Measurements from ENCODE around the gene PPP2R1B. TPM values are rescaled to one million over a fixed set of nuclear protein-coding genes. Genes with fewer than 3 reads are reported as not detected.
A peak's percentile ranks its signal among the peaks of the same experiment; 100 is the strongest.
"Not testable (repeated sequence)": the region's sequence is repeated elsewhere in the genome, so short reads cannot be mapped to it uniquely, and the experiment has no call there.

Gene PPP2R1B
- total RNA-seq, 6 experiments from 2014 or later: 44.5 to 150 (median 59.6) TPM

DNA sequence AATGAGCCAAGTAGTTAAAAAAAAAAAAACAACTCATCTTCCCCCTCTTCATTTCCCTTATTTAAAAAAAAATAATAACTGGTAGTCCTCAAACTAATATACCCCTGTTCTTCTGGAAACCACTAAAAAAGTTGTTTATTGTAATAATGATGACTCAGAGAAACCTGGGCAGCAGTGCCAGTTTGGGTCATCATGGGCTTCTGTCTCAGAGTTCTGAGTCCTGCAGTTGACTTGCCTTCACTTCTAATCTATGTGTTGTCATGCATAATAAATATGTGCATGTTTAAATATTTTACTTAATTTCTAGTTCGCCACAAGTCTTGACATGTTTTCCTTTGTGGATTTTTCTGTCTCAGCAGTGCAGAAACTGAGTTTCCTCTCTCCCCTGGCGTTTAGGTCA is 46.8 kb downstream of the PPP2R1B start:
- Histone ChIP-seq H3K9me3 (no peaks in the 10 kb centered on the region), H3K27me3 (no peaks in the 10 kb centered on the region), H3K4me1 (peaks cover 0 to 26% (median 14%) of the 10 kb centered on the region in 4 donors), H3K27ac (peak overlapping the region in 2 of 3 donors; percentile 78 to 90), H3K4me3 (no peak overlapping the region), H3K36me3 (peaks cover 0 to 51% (median 31%) of the 10 kb centered on the region in 4 donors)
- no peak for DNase-seq
- intact Hi-C loops (cut with DNase I): no loop called here
- WGBS (ENCODE audit: insufficient coverage, low coverage, low lambda C conversion rate, missing lambda C conversion rate): 94% methylated on average over 2 of the region's 2 CpGs
- ATAC-seq: peak in 1 of 4 donors; percentile 15
- TF ChIP-seq, protein P1, sequence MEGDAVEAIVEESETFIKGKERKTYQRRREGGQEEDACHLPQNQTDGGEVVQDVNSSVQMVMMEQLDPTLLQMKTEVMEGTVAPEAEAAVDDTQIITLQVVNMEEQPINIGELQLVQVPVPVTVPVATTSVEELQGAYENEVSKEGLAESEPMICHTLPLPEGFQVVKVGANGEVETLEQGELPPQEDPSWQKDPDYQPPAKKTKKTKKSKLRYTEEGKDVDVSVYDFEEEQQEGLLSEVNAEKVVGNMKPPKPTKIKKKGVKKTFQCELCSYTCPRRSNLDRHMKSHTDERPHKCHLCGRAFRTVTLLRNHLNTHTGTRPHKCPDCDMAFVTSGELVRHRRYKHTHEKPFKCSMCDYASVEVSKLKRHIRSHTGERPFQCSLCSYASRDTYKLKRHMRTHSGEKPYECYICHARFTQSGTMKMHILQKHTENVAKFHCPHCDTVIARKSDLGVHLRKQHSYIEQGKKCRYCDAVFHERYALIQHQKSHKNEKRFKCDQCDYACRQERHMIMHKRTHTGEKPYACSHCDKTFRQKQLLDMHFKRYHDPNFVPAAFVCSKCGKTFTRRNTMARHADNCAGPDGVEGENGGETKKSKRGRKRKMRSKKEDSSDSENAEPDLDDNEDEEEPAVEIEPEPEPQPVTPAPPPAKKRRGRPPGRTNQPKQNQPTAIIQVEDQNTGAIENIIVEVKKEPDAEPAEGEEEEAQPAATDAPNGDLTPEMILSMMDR (IDR thresholded peaks at IDR 0.05): no peak

DNA sequence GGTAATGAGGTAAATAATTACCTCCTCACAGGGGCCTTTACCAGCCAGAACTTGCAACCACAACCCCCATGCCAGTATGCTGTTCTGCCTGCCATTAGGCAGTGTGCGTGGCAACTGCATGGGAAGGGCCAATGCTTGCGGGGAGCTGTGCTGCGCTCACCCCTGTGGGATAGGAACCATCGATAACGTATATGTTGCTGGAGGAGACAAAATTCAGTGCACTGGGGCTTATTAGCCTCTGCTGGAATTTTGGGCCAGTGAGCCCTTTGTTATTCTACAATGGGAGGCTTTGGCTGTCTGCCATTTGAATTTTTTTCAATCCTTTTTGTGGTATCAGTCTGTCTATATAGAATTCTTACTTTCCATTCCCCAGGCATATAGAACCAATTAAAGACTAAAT is 47.3 kb downstream of the PPP2R1B start:
- no CpG with 5 or more reads among the region's 5 CpGs for WGBS (ENCODE audit: insufficient coverage, low coverage, low lambda C conversion rate, missing lambda C conversion rate)

GRCh38 chr11:111718436-111718835 is 47.8 kb downstream of the PPP2R1B start:
- Histone ChIP-seq H3K4me3 (no peak overlapping the region), H3K36me3 (peaks cover 0 to 50% (median 29%) of the 10 kb centered on the region in 4 donors), H3K4me1 (peaks cover 0 to 26% (median 14%) of the 10 kb centered on the region in 4 donors), H3K27me3 (no peaks in the 10 kb centered on the region), H3K27ac (peak overlapping the region in 1 of 3 donors; percentile 90), H3K9me3 (no peaks in the 10 kb centered on the region)
- DNase-seq (no peak), ATAC-seq (peak in 1 of 4 donors; percentile 6)
- intact Hi-C loops (cut with DNase I): no loop called here
- TF ChIP-seq, protein P1 (IDR thresholded peaks at IDR 0.05): no peak
- TF ChIP-seq POLR2A (IDR thresholded peaks at IDR 0.05): no peak
- WGBS (ENCODE audit: insufficient coverage, low coverage, low lambda C conversion rate, missing lambda C conversion rate): 72% methylated on average over 5 of the region's 6 CpGs

More for the DNA sequence above, 47.3 kb downstream of the PPP2R1B start:
- H3K4me1 ChIP-seq: peaks cover 0 to 26% (median 14%) of the 10 kb centered on the region in 4 donors
- H3K4me3 ChIP-seq: no peak overlapping the region
- H3K9me3 ChIP-seq: no peaks in the 10 kb centered on the region
- intact Hi-C loops (cut with DNase I): no loop called here
- peak overlapping the region in 2 of 3 donors; percentile 78 to 90 for H3K27ac ChIP-seq
- no peaks in the 10 kb centered on the region for H3K27me3 ChIP-seq
- peaks cover 0 to 49% (median 31%) of the 10 kb centered on the region in 4 donors for H3K36me3 ChIP-seq
- ATAC-seq: no peak
- TF ChIP-seq, protein P1 (IDR thresholded peaks at IDR 0.05): no peak
- TF ChIP-seq POLR2A (IDR thresholded peaks at IDR 0.05): no peak
- no peak for DNase-seq

DNA sequence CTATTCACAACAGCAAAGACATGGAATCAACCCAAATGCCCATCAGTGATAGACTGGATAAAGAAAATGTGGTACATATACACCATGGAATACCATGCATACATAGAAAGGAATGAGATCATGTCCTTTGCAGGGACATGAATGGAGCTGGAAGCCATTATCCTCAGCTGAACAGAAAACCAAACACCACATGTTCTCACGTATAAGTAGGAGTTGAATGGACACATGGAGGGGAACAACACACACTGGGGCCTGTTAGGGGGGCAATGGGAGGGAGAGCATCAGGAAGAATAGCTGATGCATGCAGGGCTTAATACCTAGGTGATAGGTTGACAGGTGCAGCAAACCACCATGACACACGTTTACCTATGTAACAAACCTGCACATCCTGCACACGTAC is 48.5 kb downstream of the PPP2R1B start:
- WGBS (ENCODE audit: insufficient coverage, low coverage, low lambda C conversion rate, missing lambda C conversion rate): 89% methylated on average over 3 of the region's 3 CpGs
- ATAC-seq; H3K9me3 ChIP-seq; H3K4me3 ChIP-seq; DNase-seq; intact Hi-C loops (cut with DNase I); H3K27ac ChIP-seq; H3K27me3 ChIP-seq: not testable (repeated sequence)
- H3K36me3 ChIP-seq: peaks cover 0 to 50% (median 26%) of the 10 kb centered on the region in 4 donors
- peaks cover 0 to 26% (median 14%) of the 10 kb centered on the region in 4 donors for H3K4me1 ChIP-seq

DNA sequence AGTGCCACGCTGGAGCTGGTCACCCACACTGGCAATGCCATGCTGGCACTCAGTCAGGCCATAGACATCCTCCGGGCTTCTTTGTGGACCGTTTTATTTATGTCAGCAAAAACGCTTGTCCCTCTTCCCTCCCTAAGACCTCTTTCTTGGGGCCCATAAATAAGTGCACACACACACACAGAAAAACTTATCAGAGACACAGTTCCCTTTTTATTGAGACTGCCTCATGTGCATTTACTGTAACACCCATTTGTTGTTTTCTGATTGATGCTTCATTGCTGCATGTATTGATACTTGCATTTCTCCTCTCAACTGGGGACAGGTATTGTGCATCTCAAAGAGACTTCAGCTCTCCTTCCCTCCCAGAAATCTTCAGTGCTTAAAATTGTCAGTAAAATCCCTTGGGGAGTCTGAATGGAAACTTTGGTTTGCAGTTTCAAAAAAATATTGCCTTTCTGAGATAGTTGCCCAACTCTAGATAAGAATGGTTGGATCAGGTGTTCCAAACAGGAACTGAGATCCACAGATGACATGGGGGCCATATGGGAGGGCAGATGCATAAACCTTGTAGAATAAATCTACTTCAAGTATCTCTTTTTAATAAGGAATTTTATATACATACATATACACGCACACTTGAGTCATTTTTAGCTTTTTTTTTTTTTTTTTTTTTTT is 50.9 kb downstream of the PPP2R1B start:
- no peak for ATAC-seq
- no peaks in the 10 kb centered on the region for H3K27me3 ChIP-seq
- H3K4me1 ChIP-seq: peaks cover 0 to 10% (median 3%) of the 10 kb centered on the region in 4 donors
- intact Hi-C loops (cut with DNase I): no loop called here
- H3K36me3 ChIP-seq: peaks cover 0 to 46% (median 22%) of the 10 kb centered on the region in 4 donors
- no peak overlapping the region for H3K4me3 ChIP-seq
- H3K9me3 ChIP-seq: no peaks in the 10 kb centered on the region
- TF ChIP-seq, protein P1 (IDR thresholded peaks at IDR 0.05): no peak
- TF ChIP-seq POLR2A (IDR thresholded peaks at IDR 0.05): no peak
- DNase-seq: no peak
- 70% methylated on average over 2 of the region's 5 CpGs for WGBS (ENCODE audit: insufficient coverage, low coverage, low lambda C conversion rate, missing lambda C conversion rate)
- no peak overlapping the region for H3K27ac ChIP-seq
